PC-3 (cell line): Measurements from ENCODE around the gene DHRS3. TPM values are rescaled to one million over a fixed set of nuclear protein-coding genes. Genes with fewer than 3 reads are reported as not detected.

Experiments
- ATAC-seq: fragments of 200-7000 bp; cut with Tn5 transposase; 2 replicates; pipeline ENCODE4 v1.9.1; 2020; ENCODE audit warnings: mild to moderate bottlenecking, moderate library complexity
- BruUV-seq: library from RNA; stranded (reverse); fragments of 400-500 nt; replicated peaks from 2 replicates; lab custom pipeline; 2021; lab: Mats Ljungman, UMichigan
- CTCF ChIA-PET: fragments of 300-600 bp; sonication (Branson Sonifier 250); formaldehyde crosslinking; loops from one replicate; lab custom pipeline; 2022; ENCODE audit warnings: antibody characterized with exemption; lab: Charles Lee
- POLR2A ChIA-PET: fragments of 300-600 bp; sonication (Branson Sonifier 250); formaldehyde crosslinking; loops from one replicate; lab custom pipeline; 2022; ENCODE audit warnings: antibody characterized with exemption; ENCODE audit not compliant: unreplicated experiment; lab: Charles Lee
- DNase-seq: peaks from one replicate; pipeline ENCODE4 v3.0.0-alpha.2; 2015
- H2AFZ ChIP-seq: fragments of 300-600 bp; sonication (generic); 2 replicates; pipeline ENCODE4 v1.6.0; 2016; ENCODE audit warnings: antibody characterized with exemption, low read length
- H3F3A ChIP-seq: fragments of 300-600 bp; sonication (generic); one replicate; pipeline ENCODE4 v1.6.0; 2017; ENCODE audit warnings: antibody characterized with exemption, low read length, control low read depth, mild to moderate bottlenecking; ENCODE audit not compliant: unreplicated experiment
- H3K27ac ChIP-seq: fragments of 300-600 bp; sonication (generic); 2 replicates; pipeline ENCODE4 v1.5.1; 2016; ENCODE audit warnings: mild to moderate bottlenecking, low read length
- H3K27me3 ChIP-seq: fragments of 300-600 bp; sonication (generic); 2 replicates; pipeline ENCODE4 v1.6.1; 2016; ENCODE audit warnings: low read length, mixed read lengths
- H3K36me3 ChIP-seq: fragments of 300-600 bp; sonication (generic); 2 replicates; pipeline ENCODE4 v1.6.1; 2016; ENCODE audit warnings: low read depth, mixed run types, low read length, mixed read lengths
- H3K4me1 ChIP-seq: fragments of 300-600 bp; sonication (generic); 2 replicates; pipeline ENCODE4 v1.5.1; 2016; ENCODE audit warnings: low read length; ENCODE audit not compliant: insufficient read depth
- H3K4me2 ChIP-seq: fragments of 300-600 bp; sonication (generic); 2 replicates; pipeline ENCODE4 v1.6.0; 2016; ENCODE audit warnings: low read length
- H3K4me3 ChIP-seq: fragments of 300-600 bp; sonication (generic); 2 replicates; pipeline ENCODE4 v1.5.1; 2016; ENCODE audit warnings: mild to moderate bottlenecking, low read length, mixed read lengths
- H3K79me2 ChIP-seq: fragments of 300-600 bp; sonication (generic); 2 replicates; pipeline ENCODE4 v1.6.1; 2017; ENCODE audit warnings: low read length, mixed read lengths
- H3K9ac ChIP-seq: fragments of 300-600 bp; sonication (generic); 2 replicates; pipeline ENCODE4 v1.6.0; 2016; ENCODE audit warnings: mild to moderate bottlenecking, low read length
- H3K9me2 ChIP-seq: fragments of 300-600 bp; sonication (generic); replicated peaks from 2 replicates; pipeline ENCODE4 v1.6.1; 2016; ENCODE audit warnings: mixed run types, low read length, mixed read lengths
- H3K9me3 ChIP-seq: fragments of 300-600 bp; sonication (generic); 2 replicates; pipeline ENCODE4 v1.6.1; 2016; ENCODE audit warnings: low read length, mixed read lengths
- H4K20me1 ChIP-seq: fragments of 300-600 bp; sonication (generic); 2 replicates; pipeline ENCODE4 v1.6.1; 2016; ENCODE audit warnings: low read length, mixed read lengths
- EZH2 ChIP-seq: fragments of 300-600 bp; sonication (generic); IDR thresholded peaks from one replicate; pipeline ENCODE4 v1.6.1; 2017; ENCODE audit warnings: antibody characterized with exemption, mild to moderate bottlenecking, low read length; ENCODE audit not compliant: unreplicated experiment
- EZH2phosphoT487 ChIP-seq: fragments of 300-600 bp; sonication (generic); IDR thresholded peaks from 2 replicates; pipeline ENCODE4 v1.6.1; 2018; ENCODE audit warnings: mild to moderate bottlenecking, antibody characterized with exemption, low read length, borderline replicate concordance
- intact Hi-C: fragments of 100-400 bp; cut with micrococcal nuclease; formaldehyde crosslinking; loops from 2 replicates; pipeline ENCODE4 v1.9.0; 2023
- total RNA-seq: library from RNA; depleted of rRNA; stranded (reverse); fragments of >200 nt; gene quantifications from 2 replicates; pipeline ENCODE4 v1.2.3, GENCODE V29; 2014
- TF ChIP-seq, protein P1 (sequence below): fragments of 300-600 bp; sonication (generic); conservative IDR thresholded peaks from 2 replicates; pipeline ENCODE4 v1.5.1; 2017; ENCODE audit warnings: antibody characterized with exemption, low read depth, mild to moderate bottlenecking, low read length

Gene DHRS3
- total RNA-seq, 1 experiment from 2014 or later, result 105 TPM

DNA sequence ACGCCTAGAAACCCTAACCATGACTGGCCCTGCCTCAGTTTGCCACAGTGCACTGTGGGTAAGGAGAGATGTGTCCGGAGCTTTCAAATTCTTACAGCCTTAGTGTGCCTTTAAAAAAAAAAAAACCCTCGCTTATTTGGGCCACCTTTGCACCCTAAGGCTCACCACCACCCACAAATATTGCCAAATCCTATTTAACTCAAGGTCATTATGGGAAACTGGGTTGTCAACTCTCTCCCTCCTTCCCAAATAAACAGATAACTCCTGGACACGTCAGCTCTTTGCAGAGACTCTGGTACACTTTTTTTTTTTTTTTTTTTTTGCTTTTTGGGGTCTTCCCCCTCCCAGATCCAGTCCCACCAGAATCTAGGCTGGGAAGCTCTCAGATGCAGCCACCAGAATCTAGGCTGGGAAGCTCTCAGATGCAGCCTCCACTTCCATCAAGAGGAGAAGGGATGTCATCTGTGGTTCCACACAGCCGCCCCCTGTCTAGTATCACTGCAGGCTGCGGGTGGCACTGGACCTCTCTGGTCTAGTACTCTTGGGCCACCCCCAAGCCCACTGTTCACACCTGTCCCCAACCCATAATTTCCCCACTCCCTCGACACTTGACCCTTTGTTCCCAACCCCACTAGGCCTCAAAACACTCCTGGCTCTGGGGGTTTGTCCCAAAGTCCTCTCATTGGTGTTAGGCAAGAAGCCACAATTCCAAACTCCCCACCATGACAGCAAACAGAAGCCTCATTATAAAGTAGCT, 3.4 kb downstream of the DHRS3 start:
- Histone ChIP-seq H3K27me3 (no peaks in the 10 kb centered on the region), H2AFZ (no peak overlapping the region), H3K36me3 (peaks cover 29% of the 10 kb centered on the region), H3F3A (no peaks in the 10 kb centered on the region), H3K4me2 (peak overlapping the region; percentile 91), H3K9ac (peak overlapping the region; percentile 95; the same call in 1 of the 2 replicates), H3K27ac (no peak overlapping the region), H4K20me1 (peaks cover 30% of the 10 kb centered on the region), H3K9me3 (no peaks in the 10 kb centered on the region), H3K4me3 (peak overlapping the region; percentile 83), H3K4me1 (peaks cover 42% of the 10 kb centered on the region), H3K9me2 (no peaks in the 10 kb centered on the region), H3K79me2 (peaks cover 97% of the 10 kb centered on the region)
- CTCF ChIA-PET, result no interaction called here
- TF ChIP-seq, protein P1, sequence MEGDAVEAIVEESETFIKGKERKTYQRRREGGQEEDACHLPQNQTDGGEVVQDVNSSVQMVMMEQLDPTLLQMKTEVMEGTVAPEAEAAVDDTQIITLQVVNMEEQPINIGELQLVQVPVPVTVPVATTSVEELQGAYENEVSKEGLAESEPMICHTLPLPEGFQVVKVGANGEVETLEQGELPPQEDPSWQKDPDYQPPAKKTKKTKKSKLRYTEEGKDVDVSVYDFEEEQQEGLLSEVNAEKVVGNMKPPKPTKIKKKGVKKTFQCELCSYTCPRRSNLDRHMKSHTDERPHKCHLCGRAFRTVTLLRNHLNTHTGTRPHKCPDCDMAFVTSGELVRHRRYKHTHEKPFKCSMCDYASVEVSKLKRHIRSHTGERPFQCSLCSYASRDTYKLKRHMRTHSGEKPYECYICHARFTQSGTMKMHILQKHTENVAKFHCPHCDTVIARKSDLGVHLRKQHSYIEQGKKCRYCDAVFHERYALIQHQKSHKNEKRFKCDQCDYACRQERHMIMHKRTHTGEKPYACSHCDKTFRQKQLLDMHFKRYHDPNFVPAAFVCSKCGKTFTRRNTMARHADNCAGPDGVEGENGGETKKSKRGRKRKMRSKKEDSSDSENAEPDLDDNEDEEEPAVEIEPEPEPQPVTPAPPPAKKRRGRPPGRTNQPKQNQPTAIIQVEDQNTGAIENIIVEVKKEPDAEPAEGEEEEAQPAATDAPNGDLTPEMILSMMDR, result no peak
- TF ChIP-seq EZH2 (no peak), EZH2phosphoT487 (no peak)
- intact Hi-C loops, result loop anchor here (5.0 kb wide), 2 partner anchors 152 to 282 kb away; no protein-coding TSS in a partner anchor
- POLR2A ChIA-PET, result no interaction called here
- ATAC-seq, result no peak
- DNase-seq, result no peak
- no TSS peak for BruUV-seq

DNA sequence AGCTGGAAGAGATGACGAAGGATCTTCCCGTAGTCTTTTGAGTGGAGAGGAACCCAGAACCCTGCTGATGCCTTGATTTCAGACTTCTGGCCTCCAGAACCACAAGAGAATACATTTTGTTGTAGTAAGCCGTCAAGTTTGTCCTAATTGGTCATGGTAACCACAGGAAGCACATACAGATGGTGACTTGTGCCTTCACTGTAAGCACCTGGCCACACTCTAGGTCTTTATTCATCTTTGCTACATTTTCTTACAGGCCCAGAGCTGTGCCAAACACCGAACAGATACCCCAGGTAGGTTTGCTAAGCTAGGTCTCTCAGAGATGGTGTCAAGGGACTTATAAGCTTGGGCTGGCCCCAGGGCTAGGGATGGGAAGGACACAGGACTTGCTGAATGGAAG, 4.8 kb downstream of the DHRS3 start:
- Histone ChIP-seq H3K9ac (no peak overlapping the region), H3K27me3 (no peaks in the 10 kb centered on the region), H3K27ac (no peak overlapping the region), H3K4me1 (peaks cover 40% of the 10 kb centered on the region), H3K4me2 (peak overlapping the region; percentile 9; the same call in 1 of the 2 replicates), H3K36me3 (peaks cover 31% of the 10 kb centered on the region), H3K9me2 (no peaks in the 10 kb centered on the region), H3F3A (peaks cover 3% of the 10 kb centered on the region), H3K4me3 (no peak overlapping the region), H2AFZ (no peak overlapping the region), H3K79me2 (peaks cover 99% of the 10 kb centered on the region), H3K9me3 (no peaks in the 10 kb centered on the region), H4K20me1 (peaks cover 30% of the 10 kb centered on the region)
- DNase-seq (no peak), ATAC-seq (no peak)
- TF ChIP-seq, protein P1, result no peak
- TF ChIP-seq EZH2phosphoT487 (no peak), EZH2 (no peak)
- intact Hi-C loops, result no loop called here
- CTCF ChIA-PET, result no interaction called here
- POLR2A ChIA-PET, result no interaction called here
- no TSS peak for BruUV-seq

DNA sequence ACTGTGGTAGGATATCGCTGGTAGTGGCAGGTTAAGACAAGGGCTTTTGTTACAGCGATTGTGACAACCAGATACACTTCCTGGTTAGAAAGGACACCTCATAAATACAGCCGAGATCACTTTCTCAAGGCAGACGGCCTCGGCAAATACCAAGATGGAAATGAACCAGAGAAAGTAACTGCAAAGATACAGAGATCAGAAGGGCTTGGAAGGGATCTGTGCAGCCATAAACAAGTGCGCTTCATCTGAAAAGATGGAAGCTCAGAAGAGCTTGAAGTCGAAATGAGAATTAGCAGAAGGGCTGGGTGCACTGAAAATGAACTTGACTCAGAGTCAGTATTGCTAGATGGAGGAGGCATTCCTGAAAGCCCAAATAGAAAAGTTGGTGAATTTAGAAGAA, 7.1 kb downstream of the DHRS3 start:
- Histone ChIP-seq H3F3A (peaks cover 4% of the 10 kb centered on the region), H3K9me3 (no peaks in the 10 kb centered on the region), H3K4me2 (no peak overlapping the region), H3K4me3 (no peak overlapping the region), H3K27ac (no peak overlapping the region), H3K79me2 (peaks cover 97% of the 10 kb centered on the region), H3K9me2 (no peaks in the 10 kb centered on the region), H3K27me3 (no peaks in the 10 kb centered on the region), H4K20me1 (peaks cover 30% of the 10 kb centered on the region), H2AFZ (no peak overlapping the region), H3K4me1 (peaks cover 40% of the 10 kb centered on the region), H3K36me3 (peaks cover 36% of the 10 kb centered on the region), H3K9ac (no peak overlapping the region)
- POLR2A ChIA-PET, result no interaction called here
- BruUV-seq, result no TSS peak
- ATAC-seq (no peak), DNase-seq (no peak)
- no peak for TF ChIP-seq EZH2
- TF ChIP-seq EZH2phosphoT487, result no peak
- TF ChIP-seq, protein P1, result no peak
- intact Hi-C loops, result no loop called here
- CTCF ChIA-PET, result no interaction called here
